Naive thymus-derived CD4-positive, alpha-beta T cell (primary cell): ENCODE results near the gene TMEM63C. TPM values are rescaled to one million over a fixed set of nuclear protein-coding genes. Genes with fewer than 3 reads are reported as not detected.

ENCODE experiments used
- ATAC-seq: fragments of 150-1000 bp; cut with Tn5 transposase; 2 replicates; pipeline ENCODE4 v1.10.0; 2021; ENCODE audit warnings: mild to moderate bottlenecking, moderate library complexity
- CTCF ChIA-PET: fragments of 350-600 bp; sonication (Branson Sonifier 250); formaldehyde crosslinking; loops from one replicate; lab custom pipeline; 2021; ENCODE audit warnings: antibody characterized with exemption; lab: Charles Lee
- POLR2A ChIA-PET: fragments of 350-600 bp; sonication (Branson Sonifier 250); formaldehyde crosslinking; loops from one replicate; lab custom pipeline; 2021; ENCODE audit warnings: antibody characterized with exemption, inconsistent platforms; lab: Charles Lee
- DNase-seq, 9 donors: peaks; one replicate each; pipeline versions ENCODE4 v3.0.0 to v3.0.0-alpha.2; 2020 to 2022; ENCODE audit warnings: mixed read lengths in 1 of 9
- H3K27ac ChIP-seq: one replicate; pipeline ENCODE4 v1.7.0; 2013; ENCODE audit warnings: mild to moderate bottlenecking, low read depth, low read length, moderate library complexity
- H3K27me3 ChIP-seq, 2 donors: one replicate each; pipeline ENCODE4 v1.7.0; 2013; ENCODE audit warnings: low read length in 2 of 2, mild to moderate bottlenecking in 2 of 2, moderate library complexity in 2 of 2; ENCODE audit not compliant: control insufficient read depth in 2 of 2, insufficient read depth in 2 of 2
- H3K36me3 ChIP-seq, 3 experiments: 1 replicate in 2 of 3; 2 replicates in 1 of 3; pipeline ENCODE4 v1.7.0; 2013; ENCODE audit warnings: low read length in 3 of 3, mild to moderate bottlenecking in 3 of 3, moderate library complexity in 1 of 3; ENCODE audit not compliant: insufficient read depth in 3 of 3, control insufficient read depth in 2 of 3
- H3K4me1 ChIP-seq, 2 donors: one replicate each; pipeline ENCODE4 v1.7.0; 2013; ENCODE audit warnings: low read length in 2 of 2, mild to moderate bottlenecking in 2 of 2, moderate library complexity in 1 of 2; ENCODE audit not compliant: control insufficient read depth in 2 of 2, insufficient read depth in 2 of 2
- H3K4me3 ChIP-seq: 2 replicates; pipeline ENCODE4 v1.7.0; 2013; ENCODE audit warnings: mild to moderate bottlenecking, low read length
- H3K9me3 ChIP-seq, 3 experiments: 1 replicate in 2 of 3; 2 replicates in 1 of 3; pipeline ENCODE4 v1.7.0; 2013; ENCODE audit warnings: low read length in 3 of 3; ENCODE audit not compliant: control insufficient read depth in 2 of 3
- H3K27ac Mint-ChIP-seq, 9 donors: one replicate each; pipeline ENCODE4 v1.8.0; 2020 to 2022; ENCODE audit warnings: mixed read lengths in 9 of 9, mild to moderate bottlenecking in 8 of 9, moderate library complexity in 5 of 9, inconsistent platforms in 2 of 9
- H3K27me3 Mint-ChIP-seq, 5 donors: one replicate each; pipeline ENCODE4 v1.8.0; 2021 to 2022; ENCODE audit warnings: mixed read lengths in 5 of 5, mild to moderate bottlenecking in 1 of 5
- H3K36me3 Mint-ChIP-seq, 5 donors: one replicate each; pipeline ENCODE4 v1.8.0; 2020 to 2022; ENCODE audit warnings: mixed read lengths in 5 of 5, mild to moderate bottlenecking in 3 of 5, inconsistent platforms in 1 of 5
- H3K4me1 Mint-ChIP-seq, 7 donors: one replicate each; pipeline ENCODE4 v1.8.0; 2020 to 2022; ENCODE audit warnings: mixed read lengths in 7 of 7, mild to moderate bottlenecking in 3 of 7, inconsistent platforms in 1 of 7
- H3K4me3 Mint-ChIP-seq, 10 donors: one replicate each; pipeline ENCODE4 v1.8.0; 2020 to 2022; ENCODE audit warnings: mild to moderate bottlenecking in 10 of 10, mixed read lengths in 10 of 10, moderate library complexity in 6 of 10, inconsistent platforms in 2 of 10
- H3K9me3 Mint-ChIP-seq, 11 donors: one replicate each; pipeline ENCODE4 v1.8.0; 2020 to 2022; ENCODE audit warnings: mixed read lengths in 11 of 11, mild to moderate bottlenecking in 4 of 11, inconsistent platforms in 1 of 11, moderate library complexity in 1 of 11
- intact Hi-C, 2 donors: fragments of 100-400 bp; cut with micrococcal nuclease; formaldehyde crosslinking; loops; one replicate each; pipeline ENCODE4 v1.15.1; 2023
- polyA plus RNA-seq, 2 donors: library from polyadenylated mRNA; unstranded; fragments of 300-500 nt; fragmentation: Illumina TruSeq; gene quantifications; one replicate each; pipeline ENCODE4 v1.2.3, GENCODE V29; 2021
- total RNA-seq, 6 experiments: library from RNA in 5 of 6; stranded (reverse) in 5 of 6; gene quantifications; 1 replicate in 5 of 6; 2 replicates in 1 of 6; pipeline ENCODE4 v1.2.3 and lab custom pipeline; 2021 to 2026

TMEM63C gene
- total and polyA plus RNA-seq, 7 experiments from 2014 or later: 0.46 to 4.9 (median 0.80) TPM; not detected in 2

GRCh38 chr14:77145975-77146740 is 35.4 kb upstream of the TMEM63C start:
- Histone ChIP-seq H3K27ac (no peak overlapping the region), H3K27me3 (peaks cover 0 to 4% of the 10 kb centered on the region in 2 donors), H3K4me1 (no peaks in the 10 kb centered on the region), H3K9me3 (no peaks in the 10 kb centered on the region), H3K36me3 (no peaks in the 10 kb centered on the region), H3K4me3 (no peak overlapping the region)
- POLR2A ChIA-PET: no interaction called here
- Mint-ChIP-seq H3K36me3 (no peaks in the 10 kb centered on the region), H3K9me3 (peaks cover 0 to 1% (median 0%) of the 10 kb centered on the region in 11 donors), H3K27me3 (peaks cover 54 to 66% (median 61%) of the 10 kb centered on the region in 5 donors), H3K4me1 (peaks cover 0 to 14% (median 5%) of the 10 kb centered on the region in 7 donors), H3K4me3 (no peak overlapping the region), H3K27ac (no peak overlapping the region)
- intact Hi-C loops: no loop called here
- CTCF ChIA-PET: no interaction called here
- ATAC-seq (no peak), DNase-seq (no peak)

DNA sequence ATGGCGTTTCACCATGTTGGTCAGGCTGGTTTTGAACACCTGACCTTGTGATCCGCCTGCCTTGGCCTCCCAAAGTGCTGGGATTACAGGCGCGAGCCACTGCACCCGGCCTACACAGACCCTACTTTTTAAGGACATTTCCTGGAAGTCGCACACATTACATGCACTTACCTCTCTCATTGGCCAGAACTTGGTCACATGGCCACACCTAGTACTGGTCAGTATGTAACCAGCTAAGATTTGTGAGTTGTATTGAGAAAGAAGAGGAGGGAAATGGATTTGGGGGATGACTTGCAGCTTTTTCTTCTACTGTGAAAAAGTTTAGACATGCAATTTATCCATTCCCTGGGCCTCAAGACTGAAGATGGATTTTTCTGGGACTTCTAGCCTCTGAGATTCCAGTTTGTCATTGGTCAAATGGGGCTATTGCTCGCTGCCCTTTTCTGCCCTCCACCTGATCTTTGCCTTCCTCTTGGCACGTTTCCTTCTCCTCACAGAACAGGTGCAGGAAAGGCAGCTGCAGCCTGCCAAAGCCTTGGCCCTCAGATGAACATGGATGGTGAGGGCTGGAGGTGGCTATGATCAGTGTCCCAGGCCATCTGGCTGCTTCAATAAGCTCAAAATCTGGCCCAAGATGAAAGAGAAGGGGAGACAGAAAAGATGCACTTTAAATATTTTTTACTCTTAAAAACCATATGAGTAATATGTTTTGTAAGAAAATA is 32.9 kb upstream of the TMEM63C start:
- Mint-ChIP-seq H3K27me3 (peaks cover 49 to 64% (median 53%) of the 10 kb centered on the region in 5 donors), H3K27ac (no peak overlapping the region), H3K9me3 (peaks cover 0 to 1% (median 0%) of the 10 kb centered on the region in 11 donors), H3K4me1 (no peaks in the 10 kb centered on the region), H3K36me3 (no peaks in the 10 kb centered on the region), H3K4me3 (no peak overlapping the region)
- ATAC-seq: no peak
- POLR2A ChIA-PET: no interaction called here
- no peak overlapping the region for H3K4me3 ChIP-seq
- no peak overlapping the region for H3K27ac ChIP-seq
- peaks cover 0 to 13% of the 10 kb centered on the region in 2 donors for H3K27me3 ChIP-seq
- DNase-seq: no peak
- no peaks in the 10 kb centered on the region for H3K9me3 ChIP-seq
- CTCF ChIA-PET: interaction anchor here (0.6 to 1.6 kb wide), 2 partner anchors 167 to 1768 kb away, joined by 3 to 5 read pairs; no protein-coding TSS in a partner anchor
- no peaks in the 10 kb centered on the region for H3K4me1 ChIP-seq
- H3K36me3 ChIP-seq: no peaks in the 10 kb centered on the region
- intact Hi-C loops: no loop called here

- DNase-seq (no peak), ATAC-seq (no peak)
- intact Hi-C loops: loop anchor here in 1 of 2 donors (1.0 kb wide), 1 partner anchor 165 kb away; no protein-coding TSS in a partner anchor
- H3K4me1 Mint-ChIP-seq: no peaks in the 10 kb centered on the region
- H3K36me3 Mint-ChIP-seq: no peaks in the 10 kb centered on the region
- ChIA-PET POLR2A (no interaction called here), CTCF (interaction anchor here (0.9 kb wide), 1 partner anchor 8 kb away, joined by 5 read pairs; no protein-coding TSS in a partner anchor)
- Histone ChIP-seq H3K4me1 (no peaks in the 10 kb centered on the region), H3K27me3 (peaks cover 0 to 9% of the 10 kb centered on the region in 2 donors), H3K36me3 (no peaks in the 10 kb centered on the region), H3K27ac (no peak overlapping the region), H3K4me3 (no peak overlapping the region), H3K9me3 (no peaks in the 10 kb centered on the region)
- H3K27me3 Mint-ChIP-seq: peaks cover 41 to 56% (median 54%) of the 10 kb centered on the region in 5 donors
- H3K4me3 Mint-ChIP-seq: no peak overlapping the region
- H3K27ac Mint-ChIP-seq: no peak overlapping the region
- peaks cover 0 to 6% (median 0%) of the 10 kb centered on the region in 11 donors for H3K9me3 Mint-ChIP-seq
Measured at GRCh38 chr14:77151245-77151644, 30.4 kb upstream of the TMEM63C start.

DNA sequence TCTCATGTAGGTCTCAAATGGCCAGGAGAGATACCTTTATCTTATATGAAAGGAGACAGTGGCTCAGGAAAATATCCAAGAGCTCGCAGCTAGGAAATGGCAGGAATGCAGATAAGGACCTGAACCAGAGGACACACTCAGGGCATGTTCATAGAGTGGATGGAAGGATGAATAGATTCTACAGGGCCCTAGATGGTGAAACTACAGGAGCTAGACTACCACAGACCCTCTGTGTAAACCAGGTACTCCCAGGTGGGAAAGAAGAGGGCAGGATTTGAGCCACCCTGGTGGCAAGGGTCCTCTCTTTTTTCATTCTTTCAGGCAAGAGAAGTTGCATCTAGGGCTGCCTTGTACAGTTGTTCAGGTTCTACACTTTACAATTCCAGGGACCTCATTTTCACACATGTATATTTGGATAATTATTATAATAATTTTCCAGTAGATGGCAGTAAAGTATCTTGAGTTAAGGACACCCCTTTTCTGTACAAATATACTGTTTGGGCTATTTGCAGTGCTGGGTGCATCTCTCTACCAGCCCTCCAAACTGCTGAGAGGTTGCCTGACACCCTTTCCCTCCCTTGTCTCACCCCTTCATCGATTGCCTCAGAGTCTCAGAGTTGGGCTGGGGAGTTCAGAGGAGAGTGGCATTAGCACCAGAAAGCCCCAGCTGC is 29.5 kb upstream of the TMEM63C start:
- no peak overlapping the region for H3K27ac ChIP-seq
- ATAC-seq (peak; percentile 57), DNase-seq (peak in 3 of 9 donors; percentile 9 to 18 (median 10))
- intact Hi-C loops: loop anchor here (1.0 to 2.0 kb wide), 2 partner anchors 164 to 399 kb away; no protein-coding TSS in a partner anchor
- peaks cover 35 to 55% (median 46%) of the 10 kb centered on the region in 5 donors for H3K27me3 Mint-ChIP-seq
- no peak overlapping the region for H3K4me3 ChIP-seq
- H3K4me1 Mint-ChIP-seq: no peaks in the 10 kb centered on the region
- no peak overlapping the region for H3K27ac Mint-ChIP-seq
- H3K9me3 Mint-ChIP-seq: peaks cover 0 to 6% (median 0%) of the 10 kb centered on the region in 11 donors
- H3K9me3 ChIP-seq: no peaks in the 10 kb centered on the region
- CTCF ChIA-PET: interaction anchor here (0.9 to 1.0 kb wide), 2 partner anchors 9 to 161 kb away, joined by 3 to 5 read pairs; no protein-coding TSS in a partner anchor
- no peak overlapping the region for H3K4me3 Mint-ChIP-seq
- H3K27me3 ChIP-seq: peaks cover 0 to 9% of the 10 kb centered on the region in 2 donors
- POLR2A ChIA-PET: no interaction called here
- no peaks in the 10 kb centered on the region for H3K36me3 ChIP-seq
- no peaks in the 10 kb centered on the region for H3K36me3 Mint-ChIP-seq
- H3K4me1 ChIP-seq: no peaks in the 10 kb centered on the region

DNA sequence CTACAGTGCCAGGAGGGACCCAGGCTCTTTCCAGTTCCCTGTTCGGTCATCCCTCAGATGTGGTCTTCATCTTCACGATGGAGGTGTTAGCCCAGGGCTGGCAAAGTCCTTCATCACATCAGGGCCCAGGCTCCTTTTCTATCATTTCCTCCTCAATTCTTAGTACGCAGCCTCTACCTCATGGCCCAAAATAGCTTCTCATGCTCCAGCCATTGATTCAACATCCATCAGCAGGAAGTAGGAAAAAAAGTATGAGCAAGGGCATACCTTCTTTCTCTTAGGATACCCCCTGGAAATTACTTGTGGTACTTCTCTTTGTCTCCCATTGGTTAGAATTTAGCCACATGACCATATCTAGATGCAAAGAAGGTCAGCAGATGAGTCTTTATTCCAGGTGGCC is 27.8 kb upstream of the TMEM63C start:
- intact Hi-C loops: loop anchor here in 1 of 2 donors (2.0 kb wide), 1 partner anchor 397 kb away; no protein-coding TSS in a partner anchor
- Histone ChIP-seq H3K4me1 (no peaks in the 10 kb centered on the region), H3K36me3 (no peaks in the 10 kb centered on the region), H3K27me3 (peaks cover 0 to 9% of the 10 kb centered on the region in 2 donors), H3K27ac (no peak overlapping the region), H3K4me3 (no peak overlapping the region), H3K9me3 (no peaks in the 10 kb centered on the region)
- no peak overlapping the region for H3K27ac Mint-ChIP-seq
- ChIA-PET POLR2A (no interaction called here), CTCF (interaction anchor here (1.1 to 1.4 kb wide), 2 partner anchors 10 to 166 kb away, joined by 3 to 4 read pairs; no protein-coding TSS in a partner anchor)
- H3K4me3 Mint-ChIP-seq: no peak overlapping the region
- H3K36me3 Mint-ChIP-seq: peaks cover 0 to 5% (median 0%) of the 10 kb centered on the region in 5 donors
- H3K4me1 Mint-ChIP-seq: no peaks in the 10 kb centered on the region
- H3K9me3 Mint-ChIP-seq: peaks cover 0 to 6% (median 0%) of the 10 kb centered on the region in 11 donors
- no peak for ATAC-seq
- DNase-seq: no peak
- H3K27me3 Mint-ChIP-seq: peaks cover 44 to 54% (median 49%) of the 10 kb centered on the region in 5 donors

GRCh38 chr14:77154421-77154820 is 27.2 kb upstream of the TMEM63C start:
- Histone ChIP-seq H3K4me1 (no peaks in the 10 kb centered on the region), H3K4me3 (no peak overlapping the region), H3K36me3 (no peaks in the 10 kb centered on the region), H3K9me3 (no peaks in the 10 kb centered on the region), H3K27me3 (peaks cover 0 to 9% of the 10 kb centered on the region in 2 donors), H3K27ac (no peak overlapping the region)
- DNase-seq (no peak), ATAC-seq (no peak)
- CTCF ChIA-PET: no interaction called here
- Mint-ChIP-seq H3K27ac (no peak overlapping the region), H3K4me1 (no peaks in the 10 kb centered on the region), H3K36me3 (peaks cover 0 to 5% (median 0%) of the 10 kb centered on the region in 5 donors), H3K9me3 (peaks cover 0 to 6% (median 0%) of the 10 kb centered on the region in 11 donors), H3K4me3 (no peak overlapping the region), H3K27me3 (peaks cover 47 to 56% (median 53%) of the 10 kb centered on the region in 5 donors)
- POLR2A ChIA-PET: no interaction called here
- intact Hi-C loops: no loop called here
